ENCODE measurements around the gene RHBDL2.
"Not testable (repeated sequence)": the region's sequence is repeated elsewhere in the genome, so short reads cannot be mapped to it uniquely, and the experiment has no call there.

The RHBDL2 gene

GRCh38 chr1:38941527-38942019 is at the start of gene RHBDL2:
TSS of gene RHBDL2 (minus strand) at chr1:38941830. CDS start at chr1:38919212, 22,618 bp downstream.
- peak; percentile 27 for DNase-seq (ENCODE audit: low read depth)

GRCh38 chr1:38990738-38991637 is 49.4 kb upstream of the RHBDL2 start, which contains the start of gene AKIRIN1:
TSS of gene AKIRIN1 (plus strand) at chr1:38991276. CDS start at chr1:38991381, 105 bp downstream.
- peak; percentile 93 for DNase-seq (ENCODE audit: low read depth)

- no peak for DNase-seq (ENCODE audit: low read depth)
Measured at GRCh38 chr1:38990386-38990737, 48.7 kb upstream of the RHBDL2 start.

- DNase-seq (ENCODE audit: low read depth), result no peak
Measured at GRCh38 chr1:38989979-38990378, 48.3 kb upstream of the RHBDL2 start.

- not testable (repeated sequence) for DNase-seq (ENCODE audit: low read depth)
Measured at GRCh38 chr1:38979380-38979779, 37.8 kb upstream of the RHBDL2 start.

- DNase-seq (ENCODE audit: low read depth), result not testable (repeated sequence)
Measured at GRCh38 chr1:38978245-38978542, 36.6 kb upstream of the RHBDL2 start.

- DNase-seq (ENCODE audit: low read depth), result not testable (repeated sequence)
Measured at GRCh38 chr1:38977399-38978244, 36.0 kb upstream of the RHBDL2 start.

GRCh38 chr1:38973659-38974437 is 32.2 kb upstream of the RHBDL2 start:
- no peak for DNase-seq (ENCODE audit: low read depth)

- DNase-seq (ENCODE audit: low read depth), result not testable (repeated sequence)
Measured at GRCh38 chr1:38973145-38973544, 31.5 kb upstream of the RHBDL2 start.

GRCh38 chr1:38964140-38964548 is 22.5 kb upstream of the RHBDL2 start:
- no peak for DNase-seq (ENCODE audit: low read depth)

- DNase-seq (ENCODE audit: low read depth), result no peak
Measured at GRCh38 chr1:38962560-38962959, 20.9 kb upstream of the RHBDL2 start.

- DNase-seq (ENCODE audit: low read depth), result peak; percentile 71
Measured at GRCh38 chr1:38962113-38962512, 20.5 kb upstream of the RHBDL2 start.

- DNase-seq (ENCODE audit: low read depth), result no peak
Measured at GRCh38 chr1:38958967-38959366, 17.3 kb upstream of the RHBDL2 start.

- no peak for DNase-seq (ENCODE audit: low read depth)
Measured at GRCh38 chr1:38953433-38953860, 11.8 kb upstream of the RHBDL2 start.

- no peak for DNase-seq (ENCODE audit: low read depth)
Measured at GRCh38 chr1:38950553-38950952, 8.9 kb upstream of the RHBDL2 start.

GRCh38 chr1:38944547-38944946 is 2.9 kb upstream of the RHBDL2 start:
- no peak for DNase-seq (ENCODE audit: low read depth)

GRCh38 chr1:38942664-38943428 is 1.2 kb upstream of the RHBDL2 start:
- DNase-seq (ENCODE audit: low read depth), result no peak

- no peak for DNase-seq (ENCODE audit: low read depth)
Measured at GRCh38 chr1:38941093-38941492, 537 bp downstream of the RHBDL2 start.

GRCh38 chr1:38940339-38941047 is 1.1 kb downstream of the RHBDL2 start:
- DNase-seq (ENCODE audit: low read depth), result no peak

GRCh38 chr1:38938722-38939260 is 2.8 kb downstream of the RHBDL2 start:
- DNase-seq (ENCODE audit: low read depth), result no peak

Measured in GM04504 (cell line).